Muscle layer of duodenum (tissue), 2 donors: ENCODE measurements around the gene TUFT1.
A peak's percentile ranks its signal among the peaks of the same experiment; 100 is the strongest.

Experiments used
- H3K27ac ChIP-seq: one replicate; pipeline ENCODE4 v1.7.0; 2013; ENCODE audit warnings: mild to moderate bottlenecking, low read length
- H3K27me3 ChIP-seq: one replicate; pipeline ENCODE4 v1.7.0; 2013; ENCODE audit warnings: low read depth, mild to moderate bottlenecking, control low read depth, low read length
- H3K36me3 ChIP-seq, 2 donors: one replicate each; pipeline ENCODE4 v1.7.0; 2013; ENCODE audit warnings: low read length in 2 of 2, control low read depth in 1 of 2, mild to moderate bottlenecking in 1 of 2; ENCODE audit not compliant: insufficient read depth in 2 of 2, control insufficient read depth in 1 of 2
- H3K4me1 ChIP-seq, 2 donors: one replicate each; pipeline ENCODE4 v1.7.0; 2013; ENCODE audit warnings: low read length in 2 of 2, mild to moderate bottlenecking in 2 of 2, control low read depth in 1 of 2, moderate library complexity in 1 of 2; ENCODE audit not compliant: insufficient read depth in 2 of 2, control insufficient read depth in 1 of 2
- H3K4me3 ChIP-seq, 2 donors: one replicate each; pipeline ENCODE4 v1.7.0; 2013; ENCODE audit warnings: low read length in 2 of 2, low read depth in 1 of 2, mild to moderate bottlenecking in 1 of 2
- H3K9me3 ChIP-seq, 2 donors: one replicate each; pipeline ENCODE4 v1.7.0; 2013; ENCODE audit warnings: low read length in 2 of 2, control low read depth in 1 of 2, mild to moderate bottlenecking in 1 of 2; ENCODE audit not compliant: control insufficient read depth in 1 of 2
- donor health status: healthy.

The TUFT1 gene

DNA sequence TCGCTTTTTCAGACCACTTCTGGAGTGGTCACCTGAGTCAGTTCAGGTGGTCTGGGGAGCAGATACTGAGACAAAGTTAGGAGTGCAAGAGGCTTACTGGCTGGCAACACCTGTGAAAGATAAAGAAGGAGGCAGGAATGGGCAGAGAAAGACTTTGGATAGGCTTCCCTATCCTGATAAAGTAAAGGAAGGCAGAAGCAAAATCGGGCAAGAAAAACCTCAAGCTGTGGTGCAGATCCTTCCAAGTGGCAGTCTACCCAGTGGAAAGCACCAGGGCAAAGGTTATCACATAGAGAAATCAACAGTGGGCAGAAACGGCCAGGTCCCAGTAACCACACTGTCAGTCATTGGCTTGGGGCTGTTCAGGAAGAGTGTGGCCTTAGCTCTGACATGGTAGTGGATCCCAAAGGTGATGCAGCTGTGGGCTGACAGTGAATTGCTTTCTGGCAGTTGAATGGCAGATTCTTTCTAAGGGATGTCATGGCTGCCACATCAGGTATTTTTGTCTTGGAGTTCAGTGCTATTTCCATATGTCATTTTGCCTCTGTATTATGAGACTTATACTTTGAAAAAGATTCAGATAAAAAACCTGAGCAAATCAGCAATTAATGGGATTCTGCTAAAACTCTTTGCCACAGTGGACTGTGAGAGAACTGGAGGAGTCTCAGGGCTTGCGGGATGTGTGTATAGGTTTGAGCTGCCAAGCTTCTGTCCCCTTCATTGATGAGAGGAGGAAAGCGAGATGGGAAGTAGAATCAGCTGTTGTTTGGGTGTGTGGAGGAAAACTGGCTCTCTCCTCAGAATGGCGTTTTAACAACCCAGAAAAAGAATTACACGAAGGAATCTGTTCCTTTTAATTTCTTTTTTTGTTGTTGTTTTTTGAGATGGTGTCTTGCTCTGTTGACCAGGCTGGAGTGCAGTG, 37.0 kb upstream of the TUFT1 start:
- Histone ChIP-seq H3K36me3 (no peaks in the 10 kb centered on the region), H3K4me3 (no peak overlapping the region), H3K4me1 (peaks cover 0 to 4% of the 10 kb centered on the region in 2 donors), H3K27me3 (no peaks in the 10 kb centered on the region), H3K27ac (no peak overlapping the region), H3K9me3 (no peaks in the 10 kb centered on the region)

DNA sequence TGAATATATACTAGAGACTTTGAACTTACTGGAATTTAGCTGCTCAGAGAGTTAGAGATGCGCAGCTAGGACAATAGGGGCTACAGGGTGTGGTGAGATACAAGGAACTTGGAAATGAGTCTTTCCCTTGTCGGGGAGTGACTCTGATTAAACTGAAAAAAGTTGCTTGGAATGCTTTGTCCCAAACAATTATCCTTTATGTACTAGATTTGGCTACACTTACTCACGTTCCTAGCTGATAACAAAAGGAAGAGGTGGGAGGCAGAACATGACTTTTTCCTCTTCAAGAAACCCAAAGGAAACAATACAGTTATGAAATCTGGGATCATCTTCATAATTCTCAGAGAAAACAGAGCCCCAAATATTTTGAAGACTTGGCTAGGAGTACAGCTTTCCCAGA, 35.9 kb upstream of the TUFT1 start:
- Histone ChIP-seq H3K36me3 (no peaks in the 10 kb centered on the region), H3K27ac (no peak overlapping the region), H3K4me3 (no peak overlapping the region), H3K9me3 (no peaks in the 10 kb centered on the region), H3K27me3 (no peaks in the 10 kb centered on the region), H3K4me1 (peaks cover 0 to 4% of the 10 kb centered on the region in 2 donors)

DNA sequence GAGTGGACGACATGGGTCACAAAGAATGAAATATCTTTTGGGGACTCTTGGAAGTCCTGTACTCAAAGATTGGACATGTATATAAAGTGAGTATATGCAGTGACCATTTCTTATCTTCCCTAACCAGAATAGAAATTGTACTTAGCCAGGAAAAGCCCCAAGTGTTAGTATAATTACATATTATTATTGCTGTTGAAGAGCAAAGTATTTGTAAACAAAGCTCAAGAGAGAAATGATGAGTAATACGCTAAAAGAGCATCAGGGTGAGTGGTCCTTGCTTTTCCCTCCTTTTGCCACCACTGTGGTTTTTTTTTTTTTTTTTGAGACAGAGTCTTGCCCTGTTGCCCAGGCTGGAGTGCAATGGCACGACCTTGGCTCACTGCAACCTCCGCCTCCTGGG, 35.4 kb upstream of the TUFT1 start:
- Histone ChIP-seq H3K4me1 (peaks cover 0 to 4% of the 10 kb centered on the region in 2 donors), H3K9me3 (no peaks in the 10 kb centered on the region), H3K4me3 (no peak overlapping the region)

DNA sequence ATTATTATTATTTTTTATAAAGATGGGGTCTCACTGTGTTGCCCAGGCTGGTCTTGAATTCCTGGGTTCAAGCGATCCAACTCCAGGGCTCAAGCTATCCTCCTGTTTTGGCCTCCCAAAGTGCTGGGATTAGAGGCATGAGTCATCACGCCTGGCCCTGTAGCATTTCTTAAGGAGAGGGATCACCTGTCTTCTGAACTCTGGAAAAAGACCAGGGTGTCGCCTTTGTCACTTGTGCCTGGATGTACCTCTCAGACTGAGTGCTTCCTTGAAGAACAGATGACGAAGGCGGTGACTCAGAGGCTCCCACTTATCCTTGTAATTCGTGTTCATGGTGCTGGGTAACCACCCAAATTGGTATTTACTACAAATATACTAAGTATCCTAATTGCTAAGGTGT, 31.3 kb upstream of the TUFT1 start:
- peaks cover 11 to 17% of the 10 kb centered on the region in 2 donors for H3K4me1 ChIP-seq
- no peaks in the 10 kb centered on the region for H3K9me3 ChIP-seq
- no peak overlapping the region for H3K4me3 ChIP-seq
- H3K27me3 ChIP-seq = no peaks in the 10 kb centered on the region
- H3K27ac ChIP-seq = no peak overlapping the region
- no peaks in the 10 kb centered on the region for H3K36me3 ChIP-seq

More for the DNA sequence above, 35.4 kb upstream of the TUFT1 start:
- Histone ChIP-seq H3K27ac (no peak overlapping the region), H3K27me3 (no peaks in the 10 kb centered on the region), H3K36me3 (no peaks in the 10 kb centered on the region)

DNA sequence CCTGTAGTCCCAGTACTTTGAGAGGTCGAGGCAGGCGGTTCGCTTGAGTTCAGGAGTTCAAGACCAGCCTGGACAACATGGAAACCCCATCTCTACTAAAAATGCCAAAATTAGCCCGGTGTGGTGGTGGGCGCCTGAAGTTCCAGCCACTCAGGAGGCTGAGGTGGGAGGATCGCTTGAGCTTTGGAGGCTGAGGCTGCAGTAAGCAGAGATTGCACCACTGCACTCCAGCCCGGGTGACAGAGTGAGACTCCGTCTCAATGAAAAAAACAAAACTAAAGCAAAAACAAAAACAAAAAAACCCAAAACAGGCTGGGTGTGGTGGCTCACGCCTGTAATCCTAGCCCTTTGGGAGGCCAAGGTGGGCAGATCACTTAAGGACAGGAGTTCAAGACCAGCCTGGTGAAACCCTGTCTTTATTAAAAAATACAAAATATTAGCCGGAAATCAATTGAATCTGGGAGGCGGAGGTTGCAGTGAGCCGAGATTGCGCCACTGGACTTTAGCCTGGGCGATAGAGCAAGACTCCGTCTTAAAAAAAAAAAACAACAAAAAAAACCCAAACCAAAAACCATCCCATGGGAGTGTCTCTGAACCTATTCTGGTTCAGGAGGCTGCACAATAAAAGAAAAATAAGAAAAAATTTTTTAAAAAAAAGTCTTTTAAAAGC, 30.6 kb upstream of the TUFT1 start:
- H3K4me3 ChIP-seq = no peak overlapping the region
- H3K36me3 ChIP-seq = no peaks in the 10 kb centered on the region
- H3K9me3 ChIP-seq = no peaks in the 10 kb centered on the region
- no peak overlapping the region for H3K27ac ChIP-seq
- peaks cover 11 to 17% of the 10 kb centered on the region in 2 donors for H3K4me1 ChIP-seq
- no peaks in the 10 kb centered on the region for H3K27me3 ChIP-seq

DNA sequence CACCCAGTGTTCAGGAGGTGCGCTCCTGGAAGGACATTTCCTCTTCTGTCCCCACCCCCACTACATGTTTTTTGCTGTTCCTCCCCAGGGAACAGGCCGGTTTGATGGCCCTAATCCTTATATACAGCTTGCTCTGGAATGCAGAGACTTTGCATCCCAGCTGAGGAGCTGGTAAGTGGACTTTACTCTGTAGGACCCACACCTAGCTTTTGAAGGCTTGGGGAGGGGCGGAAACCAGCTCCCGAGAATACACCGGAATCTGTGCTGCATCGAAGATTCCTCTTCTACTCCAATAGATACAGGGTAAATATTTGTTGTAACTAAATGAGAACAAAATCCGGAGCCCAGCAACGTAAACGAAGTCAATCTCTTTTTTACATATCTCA, 30.1 kb upstream of the TUFT1 start:
- no peaks in the 10 kb centered on the region for H3K27me3 ChIP-seq
- no peak overlapping the region for H3K4me3 ChIP-seq
- H3K4me1 ChIP-seq = peaks cover 11 to 17% of the 10 kb centered on the region in 2 donors
- H3K27ac ChIP-seq = peak overlapping the region; percentile 58
- no peaks in the 10 kb centered on the region for H3K9me3 ChIP-seq
- H3K36me3 ChIP-seq = no peaks in the 10 kb centered on the region

DNA sequence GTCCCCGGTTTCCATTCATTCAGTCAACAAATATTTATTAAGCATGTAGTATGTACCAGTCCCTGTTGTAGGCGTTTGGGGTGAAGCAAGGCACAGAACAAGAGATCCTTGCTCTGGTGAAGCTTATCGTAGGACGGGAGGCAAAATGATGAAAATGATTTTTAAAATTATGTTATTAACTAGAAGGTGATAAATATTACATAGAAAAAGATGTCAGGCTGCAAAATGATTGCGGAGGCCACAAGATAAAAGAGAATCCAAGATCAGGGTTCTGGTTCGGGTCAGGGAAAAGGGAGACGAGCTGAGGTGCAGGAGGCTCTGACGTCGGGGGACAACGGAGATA, 29.5 kb upstream of the TUFT1 start:
- H3K36me3 ChIP-seq = no peaks in the 10 kb centered on the region
- peak overlapping the region; percentile 52 to 81 for H3K4me3 ChIP-seq
- no peaks in the 10 kb centered on the region for H3K27me3 ChIP-seq
- H3K4me1 ChIP-seq = peaks cover 11 to 17% of the 10 kb centered on the region in 2 donors
- H3K27ac ChIP-seq = peak overlapping the region; percentile 58
- H3K9me3 ChIP-seq = no peaks in the 10 kb centered on the region

DNA sequence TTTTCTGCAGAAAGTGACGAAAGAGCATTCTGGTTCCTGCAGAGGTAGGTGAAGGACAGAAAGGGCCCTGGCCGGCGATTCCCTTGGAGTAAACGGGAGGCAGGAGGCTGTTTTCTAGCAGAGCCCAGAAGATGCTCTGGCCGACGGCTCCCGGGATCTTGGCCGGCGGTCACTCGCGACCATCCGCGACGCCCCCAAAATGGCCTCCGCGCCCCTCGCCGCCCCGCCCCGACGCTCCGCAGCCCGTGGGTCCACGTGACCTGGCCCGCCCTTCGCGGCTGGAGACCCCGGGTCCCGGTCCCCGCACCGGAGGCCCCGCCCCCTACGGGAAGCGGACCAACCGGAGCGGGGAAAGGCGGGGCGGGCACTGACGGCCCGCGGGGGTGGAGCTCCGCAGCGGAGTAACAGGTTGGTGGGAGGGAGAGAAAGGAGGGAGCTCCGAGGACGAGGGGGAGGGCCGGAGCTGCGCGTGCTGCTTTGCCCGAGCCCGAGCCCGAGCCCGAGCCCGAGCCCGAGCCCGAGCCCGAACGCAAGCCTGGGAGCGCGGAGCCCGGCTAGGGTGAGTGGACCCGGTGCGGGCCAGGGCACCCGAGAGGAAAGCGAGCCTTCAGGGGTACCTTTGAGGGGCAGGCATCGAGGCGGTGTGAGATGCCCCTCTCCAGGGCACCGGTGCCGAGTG, 29.0 kb upstream of the TUFT1 start, which contains the start of gene CGN:
Gene CGN, plus strand, starts transcription at position 431 of the 679 bp plus-strand sequence. CDS start 7,133 bp downstream, outside the sequence.
- Histone ChIP-seq H3K36me3 (no peaks in the 10 kb centered on the region), H3K4me1 (peaks cover 11 to 17% of the 10 kb centered on the region in 2 donors), H3K4me3 (peak within 1 kb of the TSS; percentile 67 to 81), H3K9me3 (no peaks in the 10 kb centered on the region), H3K27me3 (no peaks in the 10 kb centered on the region), H3K27ac (peak within 1 kb of the TSS; percentile 92)

DNA sequence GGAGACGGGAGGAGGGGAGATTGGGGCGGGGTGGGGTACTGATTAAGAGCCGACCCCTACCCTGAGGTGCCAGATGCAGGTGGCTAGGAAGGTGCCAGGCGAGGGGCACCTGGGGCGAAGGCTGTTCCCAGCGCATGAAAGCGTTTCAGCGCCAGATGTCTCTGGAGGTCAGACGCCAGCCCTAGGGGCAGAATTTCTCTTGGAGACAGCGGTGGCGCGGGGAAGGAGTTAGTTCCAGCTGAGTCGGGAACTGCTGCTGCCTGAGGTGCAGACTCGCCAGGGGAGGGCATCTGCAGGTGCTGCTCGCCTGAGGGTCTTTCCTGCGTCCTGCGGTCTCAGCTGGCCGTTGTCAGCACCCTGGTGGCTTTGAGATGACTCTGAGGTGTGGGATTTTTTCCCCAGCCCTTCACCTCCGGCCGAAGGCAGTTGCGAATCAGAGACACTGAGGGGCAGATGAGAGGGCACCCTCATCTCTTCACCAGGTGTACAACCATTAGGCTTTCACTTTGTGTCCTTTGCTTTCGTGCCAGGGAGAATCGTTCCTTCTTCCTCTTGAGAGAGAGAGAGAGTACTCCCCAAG, 28.4 kb upstream of the TUFT1 start:
- Histone ChIP-seq H3K9me3 (no peaks in the 10 kb centered on the region), H3K4me3 (peak overlapping the region; percentile 67 to 81), H3K27ac (peak overlapping the region; percentile 92), H3K4me1 (peaks cover 11 to 17% of the 10 kb centered on the region in 2 donors), H3K36me3 (no peaks in the 10 kb centered on the region), H3K27me3 (no peaks in the 10 kb centered on the region)

DNA sequence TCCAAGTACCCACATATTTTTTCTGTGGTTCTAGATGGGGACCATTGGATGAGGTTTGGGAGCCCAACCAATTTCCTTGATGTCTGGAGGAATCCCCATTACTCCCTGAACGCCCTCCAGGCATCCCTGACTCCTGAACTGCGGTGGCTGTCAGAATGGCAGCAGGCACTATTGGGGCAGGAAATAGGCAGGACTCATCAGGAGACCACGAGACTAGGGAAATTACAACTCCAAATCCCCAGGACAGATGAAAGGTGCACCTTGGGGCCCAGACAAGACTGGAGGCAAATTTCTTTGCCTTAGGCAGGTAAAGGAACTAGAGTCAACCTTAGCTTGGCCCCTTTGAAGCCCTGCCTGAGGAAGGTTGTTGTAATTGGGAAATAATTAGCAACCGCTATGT, 27.8 kb upstream of the TUFT1 start:
- peak overlapping the region in 1 of 2 donors; percentile 67 for H3K4me3 ChIP-seq
- H3K9me3 ChIP-seq = no peaks in the 10 kb centered on the region
- no peaks in the 10 kb centered on the region for H3K36me3 ChIP-seq
- H3K27ac ChIP-seq = peak overlapping the region; percentile 92
- H3K27me3 ChIP-seq = no peaks in the 10 kb centered on the region
- H3K4me1 ChIP-seq = peaks cover 11 to 17% of the 10 kb centered on the region in 2 donors
